ENCODE measurements around the gene SLC5A10.

The SLC5A10 gene

DNA sequence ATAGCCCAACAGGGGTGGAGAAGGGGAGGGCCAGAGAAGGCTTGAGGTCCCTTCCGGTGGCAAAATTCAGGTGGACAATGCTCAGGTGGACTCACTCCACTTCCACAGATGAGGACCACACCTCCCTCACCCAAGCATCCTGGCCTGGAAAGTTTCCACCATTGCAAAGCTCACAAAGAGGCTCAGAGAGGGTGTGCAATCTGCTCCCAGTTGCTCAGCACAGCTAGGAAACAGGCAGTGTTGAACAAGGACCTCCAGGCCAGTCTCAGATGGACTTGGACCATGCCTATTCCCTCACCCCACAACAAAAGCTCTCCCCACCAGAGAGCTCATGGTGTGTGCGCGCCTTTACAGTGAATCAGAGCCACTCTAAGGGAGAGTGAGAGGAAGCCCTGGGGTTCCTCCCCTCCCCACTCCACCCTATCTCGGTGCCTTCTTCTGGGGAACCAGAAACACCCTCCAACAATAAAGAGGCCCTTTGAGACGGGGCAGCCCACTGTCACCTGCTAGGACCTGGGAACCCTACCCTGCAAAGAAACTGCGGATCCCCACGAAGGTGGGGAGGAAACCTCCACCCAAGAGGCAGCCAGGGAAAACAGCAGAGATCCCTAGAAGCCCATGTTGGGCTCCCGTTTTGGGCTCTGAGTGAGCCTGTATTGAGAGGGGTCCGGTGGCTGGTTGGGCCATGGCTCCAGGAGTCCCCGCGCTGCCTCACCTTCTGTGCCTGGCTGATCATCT is 51.0 kb downstream of the SLC5A10 start:
- DNase-seq (ENCODE audit: low read depth in 2 of 2): no peak

DNA sequence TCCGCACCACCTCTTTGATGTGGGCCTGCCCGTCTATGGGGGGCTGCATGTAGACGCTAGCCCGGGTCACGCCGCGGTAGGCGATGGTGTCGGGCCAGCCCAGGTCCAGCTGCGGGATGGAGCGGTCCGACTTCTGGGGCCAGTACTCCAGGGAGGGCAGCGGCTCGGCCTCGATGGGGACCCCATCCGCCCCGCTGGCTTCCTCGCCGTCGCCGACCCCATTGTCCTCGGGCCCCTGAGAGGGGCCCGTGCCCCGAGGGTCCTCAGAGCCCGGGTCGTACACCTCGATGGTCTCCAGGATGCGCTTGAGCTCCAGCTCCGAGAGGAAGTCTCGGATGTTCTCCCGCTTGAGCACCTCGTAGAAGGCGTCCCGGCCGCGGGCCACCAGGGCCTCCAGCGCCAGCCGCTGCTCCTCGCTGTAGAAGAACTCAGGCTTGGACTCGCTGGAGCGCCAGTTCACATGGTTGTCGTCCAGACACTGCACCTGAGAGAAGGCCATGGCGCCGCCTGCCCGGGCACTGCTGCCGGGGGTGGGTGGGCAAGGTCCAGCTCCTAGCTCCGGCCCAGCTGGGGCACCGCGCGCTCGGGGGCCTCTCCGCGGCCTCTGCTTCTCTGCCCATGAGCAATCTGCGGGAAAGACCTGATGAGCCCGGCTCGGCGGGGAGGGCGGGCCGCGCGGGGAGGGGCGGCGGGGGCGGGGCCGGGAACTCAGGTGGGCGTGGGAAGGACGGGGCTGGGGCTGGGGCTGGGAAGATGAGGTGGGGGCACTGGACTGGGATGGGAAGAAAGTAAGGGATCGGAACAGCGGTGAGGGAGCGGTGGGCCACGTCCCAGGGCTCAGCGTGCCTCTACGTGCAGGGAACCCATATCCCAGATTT is 51.8 kb downstream of the SLC5A10 start:
- DNase-seq (ENCODE audit: low read depth in 2 of 2): peak in 1 of 2 donors; percentile 40

DNA sequence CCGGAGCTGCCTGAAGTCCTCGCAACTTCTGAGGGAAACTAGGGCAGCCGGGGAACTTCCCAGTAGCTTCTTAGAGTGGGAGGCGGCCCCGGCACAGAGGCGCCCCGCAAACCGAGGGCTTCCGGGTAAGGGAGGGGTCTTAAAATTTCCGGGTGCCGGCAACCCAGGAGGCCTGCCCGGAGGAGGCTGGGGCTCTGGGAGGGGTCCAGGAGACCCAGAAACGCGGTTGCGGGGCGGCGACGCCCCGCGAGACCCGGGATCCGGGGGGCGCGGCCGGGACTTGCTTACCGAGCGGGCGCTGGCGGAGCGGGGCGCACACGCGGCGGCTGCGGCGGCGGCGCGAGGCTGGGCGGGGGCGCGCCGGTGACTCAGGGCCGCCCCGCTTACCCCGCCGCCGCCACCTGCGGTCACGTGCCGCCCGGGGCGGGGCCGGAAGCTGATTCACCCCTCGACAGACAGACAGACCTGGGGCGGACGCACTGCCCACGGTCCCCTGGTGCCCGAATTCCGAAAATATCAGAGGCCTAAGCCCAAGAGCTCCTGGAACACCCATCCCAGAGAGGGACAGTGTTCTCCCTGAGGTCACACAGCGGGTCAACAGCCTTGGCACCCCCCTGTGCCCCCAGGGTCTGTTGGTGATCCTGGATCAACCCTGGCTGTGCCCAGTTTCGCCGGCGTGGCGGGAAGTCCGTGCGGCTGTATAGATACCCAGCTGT is 52.6 kb downstream of the SLC5A10 start, which contains the start of gene FAM83G:
Gene FAM83G (minus strand): TSS at position 344 of the 716 bp plus-strand sequence. CDS start 723 bp downstream, outside the sequence.
- peak; percentile 84 to 86 for DNase-seq (ENCODE audit: low read depth in 2 of 2)

DNA sequence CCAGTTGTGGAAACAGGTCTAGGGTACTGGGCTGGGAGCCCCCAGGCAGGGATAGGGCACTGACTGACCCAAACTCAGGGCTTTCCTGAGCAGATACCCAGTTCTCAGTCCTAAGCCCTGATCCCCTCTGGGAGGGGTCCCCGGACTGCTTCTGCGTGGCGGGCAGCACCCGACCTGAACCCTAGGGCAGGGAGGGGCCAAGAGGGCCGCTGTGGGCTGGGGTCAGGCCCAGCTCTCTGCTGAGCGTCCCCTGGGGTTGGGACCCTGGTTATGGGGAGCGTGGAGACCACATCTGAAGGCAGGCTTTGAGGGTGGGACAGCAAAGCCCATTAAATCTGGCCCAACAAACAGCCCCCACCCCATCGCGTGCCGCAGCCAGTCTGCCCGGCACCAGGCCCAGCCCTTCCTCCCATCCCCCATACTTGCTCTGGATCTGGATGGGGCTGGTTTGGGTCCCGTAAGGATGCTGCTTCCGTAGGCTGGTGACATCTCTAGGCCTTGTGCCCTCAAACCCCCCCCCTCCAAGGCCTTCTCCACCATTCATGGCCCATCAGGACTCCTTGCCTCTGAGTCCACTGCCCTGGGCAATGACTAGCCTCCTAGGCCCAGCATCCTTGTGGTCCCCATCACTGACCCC is 53.3 kb downstream of the SLC5A10 start:
- no peak for DNase-seq (ENCODE audit: low read depth in 2 of 2)

DNA sequence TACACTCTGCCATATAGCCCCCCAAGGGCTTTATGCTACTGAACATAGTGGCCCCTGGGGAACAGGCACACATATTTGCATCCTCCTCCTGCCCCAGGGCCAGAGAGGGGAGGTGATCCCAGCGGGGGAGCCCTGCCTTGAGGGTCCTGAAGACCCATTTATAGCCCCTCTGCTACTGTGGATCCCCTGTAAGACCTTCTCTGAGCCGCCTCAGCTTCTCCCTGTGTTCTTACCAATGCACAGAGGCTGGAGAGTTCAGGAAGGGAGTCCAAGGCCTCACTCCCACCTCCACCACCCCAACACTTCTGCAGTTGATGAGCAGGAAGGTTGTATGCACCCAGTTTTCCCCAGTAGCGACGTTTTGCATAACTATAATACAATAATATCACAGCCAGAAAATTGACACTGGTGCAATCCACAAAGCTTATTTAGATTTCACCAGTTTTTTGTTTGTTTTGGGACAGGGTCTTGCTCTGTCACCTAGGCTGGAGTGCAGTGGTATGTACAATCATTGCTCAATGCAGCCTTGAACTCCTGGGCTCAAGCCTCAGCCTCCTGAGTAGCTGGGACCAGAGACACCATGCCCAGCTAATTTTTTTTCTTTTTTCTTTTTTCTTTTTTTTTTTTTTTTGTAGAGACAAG is 53.9 kb downstream of the SLC5A10 start:
- DNase-seq (ENCODE audit: low read depth in 2 of 2): no peak

DNA sequence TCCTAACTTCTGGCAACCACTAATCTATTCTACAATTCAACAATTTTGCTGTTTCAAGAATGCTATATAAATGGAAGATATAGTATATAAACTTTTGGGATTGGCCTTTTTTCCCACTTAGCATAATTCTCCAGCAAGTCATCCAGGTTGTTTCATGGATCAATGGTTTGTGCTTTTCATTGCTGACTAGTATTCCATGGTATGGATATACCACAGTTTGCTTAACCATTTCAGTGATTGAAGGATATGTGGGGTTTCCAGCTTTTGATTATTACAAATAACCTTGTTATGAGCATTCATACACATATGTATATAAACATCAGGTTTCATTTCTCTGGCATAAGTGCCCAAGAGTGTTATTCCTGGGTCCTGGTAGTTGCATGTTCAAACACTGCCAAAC is 54.7 kb downstream of the SLC5A10 start:
- no peak for DNase-seq (ENCODE audit: low read depth in 2 of 2)

DNA sequence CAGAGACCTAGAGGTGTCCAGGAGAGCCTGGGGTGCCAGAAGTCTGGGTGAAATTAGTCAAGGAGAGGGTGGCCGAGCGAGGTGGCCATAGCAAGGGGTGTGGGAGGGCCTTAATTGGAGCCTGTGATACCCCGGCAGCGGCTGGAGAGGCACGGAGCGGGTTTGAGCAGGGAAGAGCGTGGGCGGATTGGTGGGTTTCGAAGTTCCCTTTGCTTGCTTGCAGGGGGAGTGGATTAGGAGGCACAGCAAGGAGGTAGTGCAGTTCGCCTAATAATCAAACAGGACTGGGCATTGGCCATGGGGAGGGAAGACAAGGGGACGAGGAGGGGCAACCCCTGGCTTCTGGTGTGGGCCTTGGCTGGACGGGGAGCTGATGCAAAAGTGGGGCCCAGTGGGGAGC is 58.0 kb downstream of the SLC5A10 start:
- no peak for DNase-seq (ENCODE audit: low read depth in 2 of 2)

DNA sequence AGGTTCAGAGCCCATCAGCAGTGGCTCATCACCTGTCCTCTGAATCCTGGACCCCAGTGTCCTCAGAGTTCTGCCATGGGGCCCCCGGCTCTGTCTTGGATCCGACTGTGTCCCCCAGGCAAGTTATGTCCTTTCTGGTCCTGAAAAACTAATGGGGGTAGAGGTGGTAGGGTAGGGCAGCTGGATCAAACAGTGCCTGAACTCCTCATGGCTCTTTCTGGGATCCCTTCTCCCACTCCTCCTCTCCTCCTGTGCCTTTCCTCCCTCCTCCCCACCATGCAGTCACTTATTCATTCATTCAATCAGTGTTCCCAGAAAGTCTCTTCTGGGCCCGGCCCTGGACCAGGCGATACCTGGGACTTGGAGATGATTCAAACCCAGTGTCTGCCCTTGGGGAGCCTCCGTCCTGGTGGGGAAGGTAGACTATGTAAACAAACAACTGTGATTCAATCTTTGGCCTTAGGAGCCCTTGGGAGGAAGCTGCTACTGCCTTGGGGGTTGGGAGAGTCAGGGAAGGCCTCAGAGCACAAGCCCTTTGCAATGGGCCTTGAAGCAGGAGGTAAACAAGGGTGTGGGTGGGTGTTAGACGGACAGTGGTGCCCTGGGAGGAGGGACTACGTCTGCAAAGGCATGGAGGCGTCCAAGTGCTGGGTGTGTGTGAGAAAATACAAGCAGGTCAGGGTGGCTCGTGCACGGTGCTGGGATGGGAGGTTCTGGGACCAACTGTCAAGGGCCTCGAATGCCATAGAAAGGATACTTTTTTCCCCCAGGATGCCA is 59.0 kb downstream of the SLC5A10 start:
- no peak for DNase-seq (ENCODE audit: low read depth in 2 of 2)

DNA sequence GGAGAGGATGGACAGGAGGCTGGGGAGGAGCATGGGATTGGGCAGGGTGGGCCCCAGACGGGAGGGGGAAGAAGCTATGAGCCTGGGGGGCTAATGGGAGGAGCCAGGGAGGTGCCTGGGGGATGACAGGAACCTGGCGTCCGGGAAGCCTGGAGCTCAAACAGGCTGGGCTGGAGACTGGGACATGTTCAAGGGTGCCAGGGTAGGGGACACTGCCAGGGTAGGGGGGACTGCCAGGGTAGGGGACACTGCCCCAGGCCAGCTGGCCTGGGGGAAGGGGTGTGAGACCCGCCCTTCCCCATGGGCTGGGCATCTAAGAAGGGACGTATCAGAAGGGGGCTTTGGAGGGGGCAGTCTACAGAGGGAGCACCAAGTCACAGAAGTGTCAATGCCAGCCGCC is 59.6 kb downstream of the SLC5A10 start:
- no peak for DNase-seq (ENCODE audit: low read depth in 2 of 2)

DNA sequence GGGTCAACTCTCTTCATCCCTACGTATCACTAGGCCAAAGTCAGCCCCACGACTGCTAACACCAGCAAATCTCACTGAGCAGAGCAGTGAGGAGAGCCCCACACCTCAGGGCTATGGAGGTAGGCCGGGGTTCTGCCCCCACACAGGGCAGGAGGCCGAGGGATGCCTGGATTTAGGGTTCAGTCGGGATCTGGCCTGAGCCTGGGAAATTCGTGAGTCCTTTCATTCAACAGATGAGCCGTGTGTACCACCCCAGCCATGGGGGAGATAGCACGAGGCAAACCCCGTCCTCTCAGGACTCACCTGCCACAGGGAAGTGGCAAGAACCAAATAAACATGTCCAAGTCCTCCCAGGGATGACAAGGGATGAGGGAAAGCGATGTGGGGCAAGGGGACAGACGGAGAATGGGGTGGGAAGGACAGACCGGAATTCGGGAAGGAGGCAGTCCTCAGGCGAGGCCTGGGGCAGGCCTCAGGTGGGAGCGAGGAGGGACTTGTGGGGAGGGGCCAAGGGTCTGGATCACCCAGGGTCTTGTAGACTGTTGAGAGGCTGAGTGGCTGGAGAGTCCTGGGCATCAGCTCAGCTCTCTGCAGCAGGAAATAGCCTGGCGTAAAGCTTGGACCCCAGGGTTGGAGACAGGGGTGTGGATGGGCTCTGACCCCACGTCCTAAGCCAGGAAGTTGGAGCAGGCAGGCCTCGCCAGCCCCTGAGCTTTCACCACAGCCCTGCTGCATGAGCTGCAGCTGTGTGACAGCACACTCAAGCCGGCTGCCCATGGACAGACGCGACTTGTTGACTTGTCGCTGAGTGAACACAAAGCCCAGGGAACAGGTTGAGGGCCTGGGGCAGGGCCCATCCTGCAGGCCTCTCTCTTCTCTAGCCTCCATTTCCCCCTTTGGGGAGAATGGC is 60.5 kb downstream of the SLC5A10 start:
- DNase-seq (ENCODE audit: low read depth in 2 of 2): no peak

DNA sequence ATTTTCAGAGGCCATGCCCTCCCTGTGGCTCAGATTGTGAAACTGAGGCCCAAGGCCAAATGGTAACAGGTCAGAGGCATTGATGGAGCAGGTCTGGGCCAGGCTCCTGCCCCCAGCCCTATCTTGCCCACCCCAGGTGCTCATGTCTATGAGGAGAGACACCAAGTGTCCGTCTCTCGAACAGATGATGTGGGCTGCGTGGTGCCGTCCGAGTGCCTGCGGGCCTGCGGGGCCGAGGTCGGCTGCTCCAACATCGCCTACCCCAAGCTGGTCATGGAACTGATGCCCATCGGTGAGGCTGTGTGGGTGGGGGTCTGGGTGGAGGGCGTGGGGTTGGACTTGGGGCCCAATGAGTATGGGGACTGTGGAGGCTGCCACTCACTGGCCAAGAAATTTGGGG is 61.3 kb downstream of the SLC5A10 start:
- no peak for DNase-seq (ENCODE audit: low read depth in 2 of 2)

DNA sequence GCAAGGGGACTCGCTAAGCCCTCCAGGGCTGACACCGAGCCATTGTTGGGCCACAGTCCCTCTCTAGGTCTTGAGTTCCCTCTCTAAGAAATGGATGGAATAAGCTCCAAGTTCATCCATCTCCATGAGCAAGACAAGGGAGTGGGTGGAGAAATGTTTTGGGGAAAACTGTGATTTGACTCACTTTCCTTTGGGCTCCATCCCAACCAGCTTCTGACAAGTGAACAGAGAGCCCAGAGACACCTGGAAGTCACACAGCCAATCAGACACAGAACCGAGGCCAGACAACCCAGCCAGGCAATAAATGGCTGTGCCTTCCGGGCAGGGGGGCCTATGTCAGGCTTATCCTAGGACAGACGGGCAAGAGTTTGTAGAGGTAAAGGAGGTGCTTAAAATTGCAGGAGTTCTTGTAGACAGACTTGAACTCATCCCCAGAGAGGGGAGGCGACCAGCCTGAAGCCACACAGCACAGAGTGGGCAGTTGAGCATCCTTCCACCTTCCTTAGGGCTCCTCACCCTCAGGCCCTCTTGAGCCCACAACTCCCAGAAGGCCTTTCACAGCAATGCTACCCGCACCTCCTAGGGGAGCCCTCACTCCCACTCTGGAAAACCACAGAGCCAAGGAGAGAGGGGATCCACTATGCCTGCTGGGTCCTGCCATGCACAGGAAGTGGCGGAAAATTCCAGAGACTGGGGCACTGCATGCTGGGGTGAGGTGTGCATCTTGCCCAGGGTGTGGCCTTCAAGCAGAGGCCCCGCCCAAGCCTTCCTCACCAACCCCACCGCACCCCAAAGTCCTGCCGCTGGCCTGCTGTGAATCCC is 62.1 kb downstream of the SLC5A10 start:
- DNase-seq (ENCODE audit: low read depth in 2 of 2): no peak

DNA sequence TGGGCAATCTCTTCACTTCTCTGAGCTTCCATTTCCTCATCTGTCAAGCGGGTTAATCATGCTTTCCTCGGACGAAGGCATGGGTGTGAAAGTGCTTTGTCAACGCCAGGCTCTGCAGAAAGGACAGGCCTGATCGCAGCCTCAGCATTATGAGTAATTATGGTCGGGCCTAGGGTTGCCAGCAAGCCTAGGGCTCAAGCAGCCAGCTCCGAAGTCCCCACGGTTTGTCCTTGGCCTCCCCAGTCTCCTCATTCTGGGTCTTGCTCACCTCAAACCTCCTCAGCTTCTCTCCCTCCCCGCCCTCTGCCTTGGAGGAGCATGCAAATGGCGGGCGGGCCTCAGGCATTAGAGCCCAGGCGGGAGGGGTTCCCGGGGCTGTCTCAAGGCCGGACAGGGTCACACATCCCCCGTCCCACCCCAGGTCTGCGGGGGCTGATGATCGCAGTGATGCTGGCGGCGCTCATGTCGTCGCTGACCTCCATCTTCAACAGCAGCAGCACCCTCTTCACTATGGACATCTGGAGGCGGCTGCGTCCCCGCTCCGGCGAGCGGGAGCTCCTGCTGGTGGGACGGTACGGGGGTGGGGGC is 62.8 kb downstream of the SLC5A10 start:
- no peak for DNase-seq (ENCODE audit: low read depth in 2 of 2)

DNA sequence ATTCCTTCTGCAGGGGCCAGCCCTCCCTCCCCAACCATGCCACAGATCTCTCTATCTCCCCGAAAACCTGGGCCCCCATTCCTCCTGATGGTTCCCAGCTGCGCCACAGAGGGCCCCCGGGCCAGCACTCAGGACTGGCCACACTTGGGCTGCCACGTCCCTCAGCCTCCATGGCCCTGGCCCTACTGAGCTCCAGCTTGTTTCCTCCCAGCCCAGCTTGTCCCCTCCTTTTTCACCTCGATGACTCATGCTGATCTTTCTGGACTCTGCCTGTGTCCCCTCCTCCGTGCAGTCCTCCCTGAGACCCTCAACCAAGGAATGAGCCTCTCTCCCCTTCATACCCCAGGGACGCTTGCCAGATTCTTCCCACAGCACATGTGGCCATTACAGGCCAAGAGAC is 63.5 kb downstream of the SLC5A10 start:
- DNase-seq (ENCODE audit: low read depth in 2 of 2): no peak

DNA sequence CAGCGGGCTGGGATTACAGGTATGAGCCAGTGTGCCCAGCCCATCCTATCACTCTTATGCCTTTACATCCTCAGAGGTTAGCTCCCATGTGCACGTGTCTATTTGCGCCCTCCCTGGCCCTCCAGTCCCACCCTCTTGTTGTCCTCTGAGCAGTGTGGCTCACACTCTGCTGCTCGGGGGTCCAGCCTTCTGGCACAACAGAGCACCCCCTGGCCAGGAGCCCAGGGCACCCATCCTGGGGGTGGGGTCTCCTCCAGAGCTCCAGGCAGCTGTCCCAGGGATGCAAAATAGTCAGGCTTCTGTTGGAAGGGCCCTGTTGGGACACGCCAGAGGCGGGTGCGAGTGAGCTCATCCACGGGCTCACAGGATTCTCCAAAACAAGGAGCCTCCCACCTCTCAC is 64.3 kb downstream of the SLC5A10 start:
- no peak for DNase-seq (ENCODE audit: low read depth in 2 of 2)

DNA sequence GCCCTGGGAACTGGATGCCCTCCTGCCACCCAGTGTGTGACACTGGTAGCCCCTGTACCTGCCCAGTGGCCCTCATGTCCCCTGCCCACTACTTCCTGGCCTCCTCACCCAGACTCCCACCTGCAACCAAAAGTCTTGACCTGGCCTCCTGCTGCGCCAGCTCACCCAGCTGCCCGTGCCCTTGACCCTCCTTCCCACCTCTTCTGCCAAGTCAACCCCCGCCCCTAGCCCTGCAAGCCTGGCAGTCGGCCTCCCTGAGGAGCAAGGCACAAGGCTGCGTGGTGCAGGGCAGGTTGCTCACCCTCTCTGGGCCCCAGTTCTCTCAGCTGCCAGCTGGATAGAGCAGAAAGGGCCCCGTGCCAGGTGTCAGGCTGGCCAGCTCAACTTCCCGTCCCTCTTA is 64.9 kb downstream of the SLC5A10 start:
- DNase-seq (ENCODE audit: low read depth in 2 of 2): no peak

DNA sequence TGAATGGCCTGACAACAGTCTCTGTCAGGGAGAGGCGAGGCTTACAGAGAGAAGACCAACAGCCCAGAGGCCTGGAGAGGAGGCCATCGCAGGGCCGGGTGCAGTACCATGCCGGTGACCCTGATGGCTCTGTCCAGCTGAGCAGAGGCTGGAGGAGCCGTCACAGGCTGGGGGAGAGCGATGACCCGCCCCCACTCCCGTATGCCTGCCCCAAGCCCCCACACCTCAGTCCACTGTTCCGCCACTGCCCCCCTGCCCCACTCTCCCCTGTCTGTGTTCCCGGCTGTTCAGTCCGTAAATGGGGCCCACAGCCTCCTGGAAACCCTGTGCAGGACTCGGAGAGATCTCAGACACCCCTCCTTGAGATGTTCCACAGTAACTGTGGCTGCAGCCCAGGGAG is 65.4 kb downstream of the SLC5A10 start:
- no peak for DNase-seq (ENCODE audit: low read depth in 2 of 2)

Measured in activated CD4-positive, alpha-beta T cell treated with anti-CD3 and anti-CD28 coated beads for 24 hours (primary cell).